HL-60 (cell line): ENCODE measurements around the gene HLCS.

Experiments
- DNase-seq, 2 experiments: peaks; one replicate each; pipeline ENCODE4 v3.0.0-alpha.2; 2010 to 2020; ENCODE audit warnings: low read depth in 1 of 2, low spot score in 1 of 2
- H3K27ac ChIP-seq: fragments of 250-450 bp; sonication (Bioruptor Pico); replicated peaks from 2 replicates; pipeline ENCODE4 v1.5.1; 2020; ENCODE audit warnings: mild to moderate bottlenecking, moderate library complexity
- H3K27me3 ChIP-seq: fragments of 250-450 bp; sonication (Bioruptor Pico); 2 replicates; pipeline ENCODE4 v1.5.1; 2021; ENCODE audit warnings: mild to moderate bottlenecking, moderate library complexity; ENCODE audit not compliant: insufficient read depth, poor library complexity, severe bottlenecking
- H3K4me3 ChIP-seq: replicated peaks from 2 replicates; pipeline ENCODE4 v1.5.1; 2011; ENCODE audit warnings: mild to moderate bottlenecking, control low read depth, low read length; ENCODE audit not compliant: insufficient read depth
- GABPA ChIP-seq: IDR thresholded peaks from 2 replicates; pipeline ENCODE4 v1.6.1; 2012; ENCODE audit warnings: low read depth
- POLR2AphosphoS5 ChIP-seq: IDR thresholded peaks from 2 replicates; pipeline ENCODE4 v1.6.1; 2012; ENCODE audit warnings: low read depth
- REST ChIP-seq: IDR thresholded peaks from 2 replicates; pipeline ENCODE4 v1.6.1; 2012; ENCODE audit warnings: low read depth; ENCODE audit not compliant: insufficient replicate concordance
- SPI1 ChIP-seq: IDR thresholded peaks from 2 replicates; pipeline ENCODE4 v1.6.1; 2012; ENCODE audit warnings: low read depth, mild to moderate bottlenecking, borderline replicate concordance
- TF ChIP-seq, protein P1 (sequence below): IDR thresholded peaks from one replicate; pipeline ENCODE4 v1.5.1; 2011; ENCODE audit warnings: low read length, control low read depth, inconsistent platforms; ENCODE audit not compliant: insufficient read depth

The HLCS gene

GRCh38 chr21:36968976-36969375 lies 2.5 kb upstream of the HLCS start:
- Histone ChIP-seq H3K4me3 (no peak overlapping the region), H3K27me3 (no peaks in the 10 kb centered on the region), H3K27ac (no peak overlapping the region)
- no peak for DNase-seq
- TF ChIP-seq SPI1: no peak
- TF ChIP-seq POLR2AphosphoS5: no peak
- TF ChIP-seq REST: no peak
- no peak for TF ChIP-seq GABPA
- TF ChIP-seq, protein P1, sequence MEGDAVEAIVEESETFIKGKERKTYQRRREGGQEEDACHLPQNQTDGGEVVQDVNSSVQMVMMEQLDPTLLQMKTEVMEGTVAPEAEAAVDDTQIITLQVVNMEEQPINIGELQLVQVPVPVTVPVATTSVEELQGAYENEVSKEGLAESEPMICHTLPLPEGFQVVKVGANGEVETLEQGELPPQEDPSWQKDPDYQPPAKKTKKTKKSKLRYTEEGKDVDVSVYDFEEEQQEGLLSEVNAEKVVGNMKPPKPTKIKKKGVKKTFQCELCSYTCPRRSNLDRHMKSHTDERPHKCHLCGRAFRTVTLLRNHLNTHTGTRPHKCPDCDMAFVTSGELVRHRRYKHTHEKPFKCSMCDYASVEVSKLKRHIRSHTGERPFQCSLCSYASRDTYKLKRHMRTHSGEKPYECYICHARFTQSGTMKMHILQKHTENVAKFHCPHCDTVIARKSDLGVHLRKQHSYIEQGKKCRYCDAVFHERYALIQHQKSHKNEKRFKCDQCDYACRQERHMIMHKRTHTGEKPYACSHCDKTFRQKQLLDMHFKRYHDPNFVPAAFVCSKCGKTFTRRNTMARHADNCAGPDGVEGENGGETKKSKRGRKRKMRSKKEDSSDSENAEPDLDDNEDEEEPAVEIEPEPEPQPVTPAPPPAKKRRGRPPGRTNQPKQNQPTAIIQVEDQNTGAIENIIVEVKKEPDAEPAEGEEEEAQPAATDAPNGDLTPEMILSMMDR: no peak

GRCh38 chr21:36968414-36968813 lies 1.9 kb upstream of the HLCS start:
- Histone ChIP-seq H3K4me3 (no peak overlapping the region), H3K27ac (no peak overlapping the region), H3K27me3 (no peaks in the 10 kb centered on the region)
- TF ChIP-seq GABPA: no peak
- no peak for TF ChIP-seq SPI1
- TF ChIP-seq, protein P1: no peak
- no peak for TF ChIP-seq REST
- TF ChIP-seq POLR2AphosphoS5: no peak
- DNase-seq: no peak

- Histone ChIP-seq H3K4me3 (peak overlapping the region; percentile 68), H3K27me3 (no peaks in the 10 kb centered on the region), H3K27ac (no peak overlapping the region)
- no peak for DNase-seq
- no peak for TF ChIP-seq POLR2AphosphoS5
- TF ChIP-seq, protein P1: no peak
- TF ChIP-seq GABPA: no peak
- no peak for TF ChIP-seq REST
- TF ChIP-seq SPI1: no peak
Observed at GRCh38 chr21:36966821-36967768, 626 bp upstream of the HLCS start.
